ENCODE measurements around the gene TENT5C.

TENT5C gene

GRCh38 chr1:117674521-117675400 lies 68.9 kb downstream of the TENT5C start:
- Histone ChIP-seq H3K27ac (ENCODE audit: low read length) (no peak overlapping the region), H3K4me1 (ENCODE audit: control insufficient read depth in 1 of 2, insufficient read depth in 2 of 2, low read length in 2 of 2) (peaks cover 0 to 17% of the 10 kb centered on the region in 2 donors), H3K36me3 (ENCODE audit: control insufficient read depth in 1 of 2, insufficient read depth in 2 of 2, low read length in 2 of 2) (no peaks in the 10 kb centered on the region)

GRCh38 chr1:117675907-117676430 lies 70.1 kb downstream of the TENT5C start:
- no peak overlapping the region for H3K27ac ChIP-seq (ENCODE audit: low read length)
- no peaks in the 10 kb centered on the region for H3K27me3 ChIP-seq (ENCODE audit: low read depth, low read length)
- no peaks in the 10 kb centered on the region for H3K36me3 ChIP-seq (ENCODE audit: control insufficient read depth in 1 of 2, insufficient read depth in 2 of 2, low read length in 2 of 2)
- H3K9me3 ChIP-seq (ENCODE audit: control insufficient read depth in 1 of 2, low read length in 2 of 2), result no peaks in the 10 kb centered on the region
- peaks cover 0 to 18% of the 10 kb centered on the region in 2 donors for H3K4me1 ChIP-seq (ENCODE audit: control insufficient read depth in 1 of 2, insufficient read depth in 2 of 2, low read length in 2 of 2)
- H3K4me3 ChIP-seq (ENCODE audit: low read depth in 1 of 2, low read length in 2 of 2), result no peak overlapping the region

More at GRCh38 chr1:117674521-117675400, 68.9 kb downstream of the TENT5C start:
- Histone ChIP-seq H3K4me3 (ENCODE audit: low read depth in 1 of 2, low read length in 2 of 2) (no peak overlapping the region), H3K9me3 (ENCODE audit: control insufficient read depth in 1 of 2, low read length in 2 of 2) (no peaks in the 10 kb centered on the region), H3K27me3 (ENCODE audit: low read depth, low read length) (no peaks in the 10 kb centered on the region)

DNA sequence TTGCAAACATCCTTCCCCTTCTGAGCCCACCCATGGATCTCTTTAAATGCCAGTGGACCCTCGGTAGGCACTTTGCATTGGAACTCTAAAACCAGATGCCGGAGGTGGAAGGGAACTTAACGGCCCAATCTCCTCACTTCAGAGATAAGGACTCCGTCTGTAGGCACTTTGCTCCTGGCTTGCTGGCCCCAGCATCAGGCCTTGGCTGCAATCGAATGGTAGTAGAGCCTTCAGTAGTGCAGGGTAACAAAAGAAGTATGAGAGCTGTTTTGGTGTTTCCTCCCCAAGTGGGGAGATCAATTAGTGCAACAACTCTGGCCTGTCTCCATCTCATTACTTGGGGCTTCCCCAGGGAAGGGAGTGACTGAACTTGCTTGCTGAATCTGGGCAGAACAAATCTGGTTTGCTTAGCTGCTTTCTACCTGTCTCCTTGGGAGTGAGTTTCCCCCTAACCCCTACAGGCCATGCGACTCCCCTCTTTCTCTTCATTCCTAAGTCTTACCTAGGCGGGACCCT lies 70.8 kb downstream of the TENT5C start:
- Histone ChIP-seq H3K27me3 (ENCODE audit: low read depth, low read length) (no peaks in the 10 kb centered on the region), H3K36me3 (ENCODE audit: control insufficient read depth in 1 of 2, insufficient read depth in 2 of 2, low read length in 2 of 2) (no peaks in the 10 kb centered on the region), H3K9me3 (ENCODE audit: control insufficient read depth in 1 of 2, low read length in 2 of 2) (no peaks in the 10 kb centered on the region), H3K4me1 (ENCODE audit: control insufficient read depth in 1 of 2, insufficient read depth in 2 of 2, low read length in 2 of 2) (peaks cover 0 to 18% of the 10 kb centered on the region in 2 donors), H3K27ac (ENCODE audit: low read length) (no peak overlapping the region), H3K4me3 (ENCODE audit: low read depth in 1 of 2, low read length in 2 of 2) (no peak overlapping the region)
